ENCODE data around the gene WRAP73.

Gene WRAP73

GRCh38 chr1:3669421-3669821 is 19.5 kb upstream of the WRAP73 start:
- DNase-seq (ENCODE audit: low read depth in 3 of 3): no peak

GRCh38 chr1:3668585-3669300 is 18.8 kb upstream of the WRAP73 start:
- DNase-seq (ENCODE audit: low read depth in 3 of 3): no peak

GRCh38 chr1:3668148-3668547 is 18.2 kb upstream of the WRAP73 start:
- DNase-seq (ENCODE audit: low read depth in 3 of 3): no peak

- no peak for DNase-seq (ENCODE audit: low read depth in 3 of 3)
These were observed 14.9 kb upstream of the WRAP73 start for GRCh38 chr1:3664700-3665375.

GRCh38 chr1:3663999-3664699 is 14.2 kb upstream of the WRAP73 start:
- DNase-seq (ENCODE audit: low read depth in 3 of 3): no peak

- DNase-seq (ENCODE audit: low read depth in 3 of 3): no peak
These were observed 12.3 kb upstream of the WRAP73 start for GRCh38 chr1:3662080-3662671.

GRCh38 chr1:3661631-3662030 is 11.7 kb upstream of the WRAP73 start:
- no peak for DNase-seq (ENCODE audit: low read depth in 3 of 3)

- DNase-seq (ENCODE audit: low read depth in 3 of 3): no peak
These were observed 10.8 kb upstream of the WRAP73 start for GRCh38 chr1:3660704-3661103.

- DNase-seq (ENCODE audit: low read depth in 3 of 3): no peak
These were observed 9.2 kb upstream of the WRAP73 start for GRCh38 chr1:3659093-3659492.

GRCh38 chr1:3658231-3658615 is 8.3 kb upstream of the WRAP73 start:
- no peak for DNase-seq (ENCODE audit: low read depth in 3 of 3)

- DNase-seq (ENCODE audit: low read depth in 3 of 3): no peak
These were observed 7.8 kb upstream of the WRAP73 start for GRCh38 chr1:3657578-3658230.

GRCh38 chr1:3657096-3657475 is 7.2 kb upstream of the WRAP73 start:
- no peak for DNase-seq (ENCODE audit: low read depth in 3 of 3)

GRCh38 chr1:3656450-3657095 is 6.7 kb upstream of the WRAP73 start:
- DNase-seq (ENCODE audit: low read depth in 3 of 3): no peak

GRCh38 chr1:3654549-3655281 is 4.8 kb upstream of the WRAP73 start:
- DNase-seq (ENCODE audit: low read depth in 3 of 3): no peak

GRCh38 chr1:3653286-3653618 is 3.3 kb upstream of the WRAP73 start:
- DNase-seq (ENCODE audit: low read depth in 3 of 3): no peak

- no peak for DNase-seq (ENCODE audit: low read depth in 3 of 3)
These were observed 2.8 kb upstream of the WRAP73 start for GRCh38 chr1:3652548-3653285.

- peak in 1 of 3 experiments; percentile 18 for DNase-seq (ENCODE audit: low read depth in 3 of 3)
These were observed 2.1 kb upstream of the WRAP73 start, which contains the start of gene TP73 for GRCh38 chr1:3651930-3652547. Gene TP73 (plus strand): TSS chr1:3652516. CDS start chr1:3682366, 29,850 bp downstream.

GRCh38 chr1:3651026-3651929 is 1.4 kb upstream of the WRAP73 start:
- peak in 1 of 3 experiments; percentile 12 for DNase-seq (ENCODE audit: low read depth in 3 of 3)
